GM18873 (cell line): Measurements from ENCODE around the gene MEAF6.
"Not testable (repeated sequence)": the region's sequence is repeated elsewhere in the genome, so short reads cannot be mapped to it uniquely, and the experiment has no call there.

Experiments used
- ATAC-seq: cut with Tn5 transposase; IDR thresholded peaks from one replicate; pipeline ENCODE4 v1.9.1; 2021; ENCODE audit warnings: mild to moderate bottlenecking, moderate library complexity, moderate number of reproducible peaks; ENCODE audit not compliant: unreplicated experiment, low FRiP score

Gene MEAF6

GRCh38 chr1:37532418-37533156 is 18.0 kb upstream of the MEAF6 start:
- ATAC-seq = not testable (repeated sequence)

GRCh38 chr1:37529888-37530287 is 15.3 kb upstream of the MEAF6 start:
- ATAC-seq = not testable (repeated sequence)

GRCh38 chr1:37519613-37520012 is 5.0 kb upstream of the MEAF6 start:
- ATAC-seq = no peak

- not testable (repeated sequence) for ATAC-seq
Measured at GRCh38 chr1:37518929-37519328, 4.4 kb upstream of the MEAF6 start.

- ATAC-seq = not testable (repeated sequence)
Measured at GRCh38 chr1:37518241-37518640, 3.7 kb upstream of the MEAF6 start.

- ATAC-seq = no peak
Measured at GRCh38 chr1:37517569-37517968, 3.0 kb upstream of the MEAF6 start.

- no peak for ATAC-seq
Measured at GRCh38 chr1:37515185-37516034, 844 bp upstream of the MEAF6 start.

GRCh38 chr1:37513795-37514349 is 694 bp downstream of the MEAF6 start:
- ATAC-seq = no peak

GRCh38 chr1:37509181-37509580 is 5.4 kb downstream of the MEAF6 start:
- ATAC-seq = no peak

- ATAC-seq = no peak
Measured at GRCh38 chr1:37506740-37507139, 7.8 kb downstream of the MEAF6 start.

GRCh38 chr1:37502791-37503190 is 11.8 kb downstream of the MEAF6 start:
- ATAC-seq = not testable (repeated sequence)

GRCh38 chr1:37502104-37502503 is 12.5 kb downstream of the MEAF6 start:
- ATAC-seq = no peak

GRCh38 chr1:37501661-37502060 is 12.9 kb downstream of the MEAF6 start:
- ATAC-seq = no peak

- ATAC-seq = no peak
Measured at GRCh38 chr1:37498872-37499617, 15.5 kb downstream of the MEAF6 start.

GRCh38 chr1:37497832-37498231 is 16.7 kb downstream of the MEAF6 start:
- ATAC-seq = no peak

- no peak for ATAC-seq
Measured at GRCh38 chr1:37495875-37496274, 18.7 kb downstream of the MEAF6 start.

- ATAC-seq = no peak
Measured at GRCh38 chr1:37493336-37494098, 21.0 kb downstream of the MEAF6 start.

GRCh38 chr1:37487619-37487984 is 27.0 kb downstream of the MEAF6 start:
- no peak for ATAC-seq

- ATAC-seq = no peak
Measured at GRCh38 chr1:37486680-37487618, 27.6 kb downstream of the MEAF6 start.
